Natural killer cell (primary cell): ENCODE data around the gene SLC12A5. TPM values are rescaled to one million over a fixed set of nuclear protein-coding genes. Genes with fewer than 3 reads are reported as not detected.

Experiments
- ATAC-seq, 3 donors: fragments of 150-1000 bp in 2 of 3; fragments of 200-7000 bp in 1 of 3; cut with Tn5 transposase; 1 replicate in 1 of 3; 2 replicates in 2 of 3; pipeline ENCODE4 v1.10.0; 2021; ENCODE audit warnings: mild to moderate bottlenecking in 2 of 3, moderate library complexity in 2 of 3
- DNase-seq, 2 donors: peaks; one replicate each; pipeline versions ENCODE4 v3.0.0 to v3.0.0-alpha.2; 2013 to 2021; ENCODE audit warnings: mixed read lengths in 1 of 2
- H3K27ac ChIP-seq: one replicate; pipeline ENCODE4 v1.5.1; 2013; ENCODE audit warnings: mild to moderate bottlenecking, low read length
- H3K27me3 ChIP-seq: one replicate; pipeline ENCODE4 v1.6.1; 2013; ENCODE audit warnings: low read length; ENCODE audit not compliant: control insufficient read depth, insufficient read depth
- H3K36me3 ChIP-seq: one replicate; pipeline ENCODE4 v1.6.1; 2013; ENCODE audit warnings: low read length; ENCODE audit not compliant: control insufficient read depth, insufficient read depth
- H3K4me1 ChIP-seq: one replicate; pipeline ENCODE4 v1.6.1; 2013; ENCODE audit warnings: low read length; ENCODE audit not compliant: control insufficient read depth, insufficient read depth
- H3K4me3 ChIP-seq: one replicate; pipeline ENCODE4 v1.5.1; 2013; ENCODE audit warnings: low read length
- H3K9me3 ChIP-seq: one replicate; pipeline ENCODE4 v1.6.1; 2013; ENCODE audit warnings: low read length; ENCODE audit not compliant: control insufficient read depth, insufficient read depth
- H3K27ac Mint-ChIP-seq, 2 donors: one replicate each; pipeline ENCODE4 v1.8.0; 2022; ENCODE audit warnings: mild to moderate bottlenecking in 2 of 2, mixed read lengths in 2 of 2, moderate library complexity in 1 of 2
- H3K27me3 Mint-ChIP-seq, 2 donors: one replicate each; pipeline ENCODE4 v1.8.0; 2022; ENCODE audit warnings: low read depth in 2 of 2, mixed read lengths in 2 of 2
- H3K36me3 Mint-ChIP-seq: one replicate; pipeline ENCODE4 v1.8.0; 2022; ENCODE audit warnings: mixed read lengths
- H3K4me1 Mint-ChIP-seq, 2 donors: one replicate each; pipeline ENCODE4 v1.8.0; 2022; ENCODE audit warnings: mixed read lengths in 2 of 2
- H3K4me3 Mint-ChIP-seq: one replicate; pipeline ENCODE4 v1.8.0; 2022; ENCODE audit warnings: mild to moderate bottlenecking, moderate library complexity, mixed read lengths
- H3K9me3 Mint-ChIP-seq, 2 donors: one replicate each; pipeline ENCODE4 v1.8.0; 2022; ENCODE audit warnings: mixed read lengths in 2 of 2
- WGBS: methylation state at CpG from one replicate; pipeline ENCODE4 v1.1.7; 2013; ENCODE audit warnings: missing lambda C conversion rate; ENCODE audit not compliant: insufficient coverage; 5-methylcytosine and 5-hydroxymethylcytosine counted together
- intact Hi-C: fragments of 100-400 bp; cut with micrococcal nuclease; formaldehyde crosslinking; loops from one replicate; pipeline ENCODE4 v1.14.2; 2022
- total RNA-seq, 4 donors: library from RNA; stranded (reverse); fragments of 120-200 nt in 1 of 4; gene quantifications; one replicate each; pipeline versions ENCODE4 v1.2.3 to v1.2.4, GENCODE V29; 2013 to 2022
- TF ChIP-seq, protein P1 (sequence below): fragments of 200-600 bp; IDR thresholded peaks from one replicate; pipeline ENCODE4 v1.8.0; 2022; ENCODE audit warnings: antibody characterized with exemption

Gene SLC12A5
- total RNA-seq, 3 donors from 2014 or later (not counting 1 experiment from before 2014, with no cell fraction given), result 0.85 TPM; not detected in 2

DNA sequence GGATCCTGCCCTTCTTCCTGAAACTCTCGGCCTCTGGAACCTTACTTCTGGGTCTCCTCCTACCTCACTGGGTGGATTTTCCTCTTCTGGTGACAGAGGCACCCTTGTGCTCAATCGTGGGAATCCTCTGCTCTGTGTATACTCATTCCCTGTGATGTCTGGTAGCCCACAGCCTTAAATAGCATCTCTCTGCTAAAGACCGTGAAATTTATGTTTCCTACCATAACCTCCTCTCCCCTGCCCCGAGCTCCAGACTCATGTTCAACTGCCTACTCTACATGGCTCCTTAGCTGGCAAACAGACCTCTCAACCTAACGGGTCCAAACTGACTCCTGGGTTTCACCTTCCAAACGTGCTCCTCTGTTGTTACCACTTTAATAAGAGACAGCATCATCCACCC lies 10.4 kb upstream of the SLC12A5 start:
- no peak overlapping the region for H3K27ac Mint-ChIP-seq
- DNase-seq, result no peak
- Histone ChIP-seq H3K27me3 (peaks cover 25% of the 10 kb centered on the region), H3K4me3 (no peak overlapping the region), H3K9me3 (no peaks in the 10 kb centered on the region), H3K27ac (no peak overlapping the region), H3K4me1 (peaks cover 32% of the 10 kb centered on the region), H3K36me3 (no peaks in the 10 kb centered on the region)
- no peak overlapping the region for H3K4me3 Mint-ChIP-seq
- 69% methylated on average over 6 of the region's 6 CpGs for WGBS
- H3K9me3 Mint-ChIP-seq, result no peaks in the 10 kb centered on the region
- H3K4me1 Mint-ChIP-seq, result peaks cover 23 to 35% of the 10 kb centered on the region in 2 donors
- TF ChIP-seq, protein P1, sequence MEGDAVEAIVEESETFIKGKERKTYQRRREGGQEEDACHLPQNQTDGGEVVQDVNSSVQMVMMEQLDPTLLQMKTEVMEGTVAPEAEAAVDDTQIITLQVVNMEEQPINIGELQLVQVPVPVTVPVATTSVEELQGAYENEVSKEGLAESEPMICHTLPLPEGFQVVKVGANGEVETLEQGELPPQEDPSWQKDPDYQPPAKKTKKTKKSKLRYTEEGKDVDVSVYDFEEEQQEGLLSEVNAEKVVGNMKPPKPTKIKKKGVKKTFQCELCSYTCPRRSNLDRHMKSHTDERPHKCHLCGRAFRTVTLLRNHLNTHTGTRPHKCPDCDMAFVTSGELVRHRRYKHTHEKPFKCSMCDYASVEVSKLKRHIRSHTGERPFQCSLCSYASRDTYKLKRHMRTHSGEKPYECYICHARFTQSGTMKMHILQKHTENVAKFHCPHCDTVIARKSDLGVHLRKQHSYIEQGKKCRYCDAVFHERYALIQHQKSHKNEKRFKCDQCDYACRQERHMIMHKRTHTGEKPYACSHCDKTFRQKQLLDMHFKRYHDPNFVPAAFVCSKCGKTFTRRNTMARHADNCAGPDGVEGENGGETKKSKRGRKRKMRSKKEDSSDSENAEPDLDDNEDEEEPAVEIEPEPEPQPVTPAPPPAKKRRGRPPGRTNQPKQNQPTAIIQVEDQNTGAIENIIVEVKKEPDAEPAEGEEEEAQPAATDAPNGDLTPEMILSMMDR, result no peak
- H3K27me3 Mint-ChIP-seq, result peaks cover 42 to 61% of the 10 kb centered on the region in 2 donors
- ATAC-seq, result no peak
- intact Hi-C loops, result no loop called here
- no peaks in the 10 kb centered on the region for H3K36me3 Mint-ChIP-seq

DNA sequence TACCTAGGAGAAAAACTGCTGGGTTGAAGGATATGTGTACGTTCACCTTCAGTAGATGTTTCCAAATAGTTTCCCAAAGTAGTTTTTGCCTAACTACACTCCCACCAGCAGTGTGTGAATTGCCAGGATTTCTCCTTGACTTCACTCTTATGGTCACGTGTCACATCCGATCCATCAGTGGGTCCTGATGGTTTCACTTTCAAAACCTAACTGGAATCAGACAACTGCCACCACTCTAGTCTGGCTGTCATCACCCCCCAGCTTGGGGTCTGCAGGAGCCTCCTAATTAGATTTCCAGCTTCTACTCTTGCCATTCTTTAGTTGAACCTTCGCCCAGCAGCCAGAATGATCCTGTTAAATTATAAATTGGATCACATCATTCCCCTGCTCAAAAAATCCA lies 8.5 kb upstream of the SLC12A5 start:
- peaks cover 41 to 68% of the 10 kb centered on the region in 2 donors for H3K27me3 Mint-ChIP-seq
- Histone ChIP-seq H3K27ac (no peak overlapping the region), H3K27me3 (peaks cover 17% of the 10 kb centered on the region), H3K4me1 (peaks cover 22% of the 10 kb centered on the region), H3K9me3 (no peaks in the 10 kb centered on the region), H3K36me3 (no peaks in the 10 kb centered on the region), H3K4me3 (no peak overlapping the region)
- WGBS, result 65% methylated on average over 4 of the region's 4 CpGs
- ATAC-seq (no peak), DNase-seq (no peak)
- no peak overlapping the region for H3K27ac Mint-ChIP-seq
- peaks cover 25 to 26% of the 10 kb centered on the region in 2 donors for H3K4me1 Mint-ChIP-seq
- H3K36me3 Mint-ChIP-seq, result no peaks in the 10 kb centered on the region
- no peaks in the 10 kb centered on the region for H3K9me3 Mint-ChIP-seq
- TF ChIP-seq, protein P1, result no peak
- H3K4me3 Mint-ChIP-seq, result peak overlapping the region; percentile 42
- intact Hi-C loops, result loop anchor here (5.0 to 10.0 kb wide), 2 partner anchors 67 to 664 kb away; partner anchors contain the start of genes NCOA5 and TP53RK

DNA sequence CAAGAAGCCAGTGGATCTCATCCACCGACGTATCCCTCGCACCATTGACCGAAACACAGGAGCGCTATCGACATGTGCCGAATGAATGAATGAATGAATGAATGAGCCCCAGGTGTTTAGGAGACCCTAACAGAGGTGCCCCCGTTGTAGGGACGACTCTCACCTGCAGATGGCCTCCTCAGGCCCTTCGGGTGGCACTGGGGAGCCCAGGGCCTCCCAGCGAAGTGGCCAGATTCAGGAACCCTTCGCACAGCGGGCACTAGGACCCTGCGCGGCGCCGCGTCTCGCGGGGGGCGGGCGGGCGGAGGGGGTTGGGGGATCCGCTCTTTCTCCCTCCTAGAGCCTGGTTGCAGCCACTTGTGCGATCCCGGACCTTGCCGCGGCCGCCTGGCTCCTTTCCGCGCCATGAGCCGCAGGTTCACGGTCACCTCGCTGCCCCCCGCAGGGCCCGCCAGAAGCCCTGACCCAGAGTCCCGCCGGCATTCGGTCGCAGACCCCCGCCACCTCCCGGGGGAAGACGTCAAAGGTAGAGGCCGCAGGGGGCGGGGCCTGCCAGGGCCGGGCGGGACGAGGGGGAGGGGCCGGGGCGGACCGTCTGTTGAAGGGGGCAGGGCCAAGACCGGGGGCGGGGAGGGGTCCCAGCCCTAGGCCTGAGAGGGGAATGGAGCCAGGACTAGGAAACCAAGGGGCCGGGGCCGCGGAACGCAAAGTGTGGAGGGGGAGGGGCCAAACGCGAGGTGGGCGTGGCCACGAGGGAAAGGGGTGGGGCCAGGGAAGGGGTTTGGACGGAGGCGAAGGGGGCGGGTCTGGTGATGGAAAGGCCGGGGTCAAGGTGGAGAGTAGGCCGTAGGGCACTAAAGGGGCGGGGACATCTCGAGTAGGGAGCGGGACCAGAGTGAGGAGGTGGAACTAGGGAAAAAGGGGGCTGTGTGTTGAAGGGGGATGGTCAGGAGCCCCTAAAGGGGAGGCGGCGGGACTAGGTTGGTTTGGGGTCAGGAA lies 7.4 kb upstream of the SLC12A5 start:
- H3K27ac ChIP-seq, result no peak overlapping the region
- peak; percentile 60 to 72 (median 71) for ATAC-seq
- intact Hi-C loops, result loop anchor here (2.0 to 10.0 kb wide), 3 partner anchors 66 to 663 kb away; partner anchors contain the start of genes NCOA5 and TP53RK
- H3K4me1 Mint-ChIP-seq, result peaks cover 25 to 26% of the 10 kb centered on the region in 2 donors
- peaks cover 20% of the 10 kb centered on the region for H3K27me3 ChIP-seq
- H3K27me3 Mint-ChIP-seq, result peaks cover 39 to 68% of the 10 kb centered on the region in 2 donors
- H3K9me3 Mint-ChIP-seq, result no peaks in the 10 kb centered on the region
- H3K27ac Mint-ChIP-seq, result no peak overlapping the region
- DNase-seq, result peak in 1 of 2 donors; percentile 64
- WGBS, result 7% methylated on average over 71 of the region's 71 CpGs
- no peaks in the 10 kb centered on the region for H3K36me3 ChIP-seq
- H3K4me1 ChIP-seq, result peaks cover 22% of the 10 kb centered on the region
- TF ChIP-seq, protein P1, result no peak
- H3K4me3 ChIP-seq, result no peak overlapping the region
- no peaks in the 10 kb centered on the region for H3K36me3 Mint-ChIP-seq
- peak overlapping the region; percentile 81 for H3K4me3 Mint-ChIP-seq
- no peaks in the 10 kb centered on the region for H3K9me3 ChIP-seq
